ENCODE data around the gene NISCH.

NISCH gene

GRCh38 chr3:52512105-52512504 is 56.7 kb downstream of the NISCH start:
- no peak for DNase-seq (ENCODE audit: low read depth in 1 of 2, low spot score in 1 of 2)

DNA sequence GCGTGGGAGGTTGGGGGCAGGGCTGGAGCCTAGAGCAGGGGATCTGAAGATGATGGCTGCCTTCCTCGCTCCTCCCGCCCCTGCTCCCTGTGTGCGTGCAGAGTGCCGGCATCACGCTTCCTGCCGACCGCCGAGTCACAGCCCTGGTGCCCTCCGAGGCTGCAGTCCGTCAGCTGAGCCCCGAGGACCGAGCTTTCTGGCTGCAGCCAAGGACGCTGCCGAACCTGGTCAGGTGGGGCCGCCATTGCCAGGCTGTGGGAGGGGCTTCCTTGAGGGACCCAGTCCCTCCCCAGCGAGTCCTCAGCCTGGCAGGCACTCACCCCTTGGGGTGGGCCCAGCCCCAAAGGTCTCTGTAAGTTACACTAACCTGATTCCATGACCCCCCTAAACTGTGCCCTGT is 57.3 kb downstream of the NISCH start:
- no peak for DNase-seq (ENCODE audit: low read depth in 1 of 2, low spot score in 1 of 2)

GRCh38 chr3:52513281-52513680 is 57.9 kb downstream of the NISCH start:
- no peak for DNase-seq (ENCODE audit: low read depth in 1 of 2, low spot score in 1 of 2)

DNA sequence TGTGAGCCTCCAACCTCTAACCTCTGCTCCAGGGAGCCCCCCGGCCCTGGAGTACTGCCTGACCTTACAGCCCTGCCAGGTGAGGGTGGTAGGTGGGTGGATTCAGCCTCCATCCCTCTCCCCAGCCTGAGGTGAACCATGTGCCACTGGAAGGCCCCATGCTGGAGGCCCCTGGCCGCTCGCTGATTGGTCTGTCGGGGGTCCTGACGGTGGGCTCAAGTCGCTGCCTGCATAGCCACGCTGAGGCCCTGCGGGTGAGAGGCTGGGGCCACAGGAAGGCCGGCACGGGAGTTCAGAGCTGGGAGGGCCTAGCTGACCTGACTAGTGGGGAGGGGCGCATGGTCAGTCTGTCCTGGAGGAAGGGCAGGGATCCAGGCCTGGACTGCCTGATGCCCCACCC is 59.2 kb downstream of the NISCH start:
- DNase-seq (ENCODE audit: low read depth in 1 of 2, low spot score in 1 of 2), result no peak

DNA sequence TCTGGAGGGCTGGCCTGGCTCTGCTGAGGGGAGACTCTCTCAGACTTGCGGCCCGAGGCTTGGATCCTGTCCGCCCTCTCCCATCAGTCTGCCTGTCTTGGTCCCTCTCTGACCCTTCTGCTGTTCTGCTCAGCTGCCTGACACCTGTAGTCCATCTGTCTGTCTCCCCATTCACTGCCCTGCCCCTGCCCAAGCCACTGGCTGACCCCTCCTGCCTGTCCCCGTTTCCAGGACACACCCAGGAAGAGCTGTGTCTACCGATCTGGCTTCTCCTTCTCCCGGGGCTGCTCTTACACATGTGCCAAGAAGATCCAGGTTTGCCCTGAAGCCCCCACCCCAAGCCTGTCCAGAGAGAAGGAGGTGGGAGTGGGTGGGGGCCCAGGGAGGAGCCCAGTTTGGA is 59.8 kb downstream of the NISCH start:
- no peak for DNase-seq (ENCODE audit: low read depth in 1 of 2, low spot score in 1 of 2)

DNA sequence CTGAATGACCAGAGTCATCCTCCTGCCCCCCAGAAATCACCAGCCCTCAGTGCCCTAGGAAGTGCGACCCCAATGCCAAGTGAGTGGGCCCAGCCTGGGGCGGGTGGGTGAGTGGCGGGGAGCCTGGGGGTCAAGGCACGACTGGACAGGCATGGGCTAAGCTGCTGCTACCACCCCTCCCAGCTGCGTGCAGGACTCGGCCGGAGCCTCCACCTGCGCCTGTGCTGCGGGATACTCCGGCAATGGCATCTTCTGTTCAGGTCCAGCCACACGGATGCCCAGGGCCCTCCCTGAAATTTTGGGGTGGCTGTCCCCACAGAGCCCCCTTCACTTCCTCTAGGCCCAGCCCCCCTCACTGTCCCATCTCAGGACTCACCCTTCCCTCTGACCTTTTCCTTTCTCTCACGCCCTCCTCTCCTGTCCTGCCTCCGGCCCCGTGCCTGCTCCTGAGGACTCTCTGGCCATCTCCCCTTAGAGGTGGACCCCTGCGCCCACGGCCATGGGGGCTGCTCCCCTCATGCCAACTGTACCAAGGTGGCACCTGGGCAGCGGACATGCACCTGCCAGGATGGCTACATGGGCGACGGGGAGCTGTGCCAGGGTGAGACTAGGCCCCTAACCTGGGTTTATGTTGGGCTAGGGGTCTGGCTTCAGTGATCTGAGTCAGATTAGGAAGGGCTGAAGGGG is 61.2 kb downstream of the NISCH start:
- no peak for DNase-seq (ENCODE audit: low read depth in 1 of 2, low spot score in 1 of 2)

DNA sequence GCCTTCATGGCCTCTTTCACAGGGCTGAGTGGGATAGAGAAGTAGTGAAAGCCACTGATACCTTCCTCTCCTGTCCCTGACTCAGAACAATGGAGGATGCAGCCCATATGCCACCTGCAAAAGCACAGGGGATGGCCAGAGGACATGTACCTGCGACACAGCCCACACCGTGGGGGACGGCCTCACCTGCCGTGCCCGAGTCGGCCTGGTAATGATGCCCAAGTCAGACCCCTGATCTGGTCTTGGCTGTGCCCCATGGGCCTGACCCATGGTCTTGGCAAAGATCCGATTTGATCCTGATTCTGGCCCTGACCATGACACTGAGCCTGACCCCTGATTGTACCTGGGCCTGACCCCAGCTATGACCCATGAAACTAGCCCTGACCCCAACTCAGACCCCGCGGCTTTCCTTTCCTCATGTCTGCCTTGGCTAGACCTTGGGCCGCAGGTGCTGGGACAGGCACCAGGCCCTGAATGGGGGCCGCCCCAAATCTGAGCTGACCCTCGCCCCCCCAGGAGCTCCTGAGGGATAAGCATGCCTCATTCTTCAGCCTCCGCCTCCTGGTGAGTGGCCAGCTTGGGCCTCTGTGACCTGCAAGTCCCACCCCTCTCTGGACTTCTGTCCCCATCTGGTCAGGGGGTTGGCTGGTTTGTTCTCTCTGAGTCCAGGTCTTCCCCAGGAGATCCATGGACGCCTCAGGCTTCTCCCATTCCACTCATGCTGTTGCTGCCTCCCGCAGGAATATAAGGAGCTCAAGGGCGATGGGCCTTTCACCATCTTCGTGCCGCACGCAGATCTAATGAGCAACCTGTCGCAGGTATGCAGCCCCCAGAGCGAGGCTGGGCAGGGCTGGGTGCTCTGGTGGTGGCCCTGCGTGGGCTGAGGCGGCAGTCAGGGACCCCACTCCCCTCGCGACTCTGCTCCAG is 62.7 kb downstream of the NISCH start:
- no peak for DNase-seq (ENCODE audit: low read depth in 1 of 2, low spot score in 1 of 2)

GRCh38 chr3:52518723-52519444 is 63.5 kb downstream of the NISCH start:
- DNase-seq (ENCODE audit: low read depth in 1 of 2, low spot score in 1 of 2), result no peak

DNA sequence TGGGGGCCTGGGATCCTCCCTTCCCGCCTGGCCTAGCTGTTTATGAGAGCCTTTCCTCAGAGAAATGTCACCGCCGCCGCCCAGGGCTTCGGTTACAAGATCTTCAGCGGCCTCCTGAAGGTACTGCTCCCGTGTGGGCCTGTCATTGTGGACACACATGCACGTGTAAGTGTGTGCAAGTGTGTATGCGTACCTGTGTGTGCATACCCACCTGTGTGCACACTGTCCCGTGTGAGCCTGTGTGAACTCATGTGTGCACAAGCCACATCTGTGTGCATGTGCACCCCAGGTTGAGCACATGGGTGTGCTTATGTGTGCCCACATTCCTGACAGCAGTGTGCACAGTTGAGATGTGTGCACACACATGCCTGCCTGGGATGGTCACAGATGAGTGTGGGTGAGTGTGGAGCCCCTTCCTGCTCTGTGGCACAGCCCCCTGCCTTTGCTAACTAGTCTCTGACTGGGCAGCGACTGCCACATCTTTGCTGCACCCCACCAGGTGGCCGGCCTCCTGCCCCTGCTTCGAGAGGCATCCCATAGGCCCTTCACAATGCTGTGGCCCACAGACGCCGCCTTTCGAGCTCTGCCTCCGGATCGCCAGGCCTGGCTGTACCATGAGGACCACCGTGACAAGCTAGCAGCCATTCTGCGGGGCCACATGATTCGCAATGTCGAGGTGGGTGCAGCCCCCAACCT is 64.2 kb downstream of the NISCH start:
- DNase-seq (ENCODE audit: low read depth in 1 of 2, low spot score in 1 of 2), result no peak

- no peak for DNase-seq (ENCODE audit: low read depth in 1 of 2, low spot score in 1 of 2)
These were observed 64.8 kb downstream of the NISCH start for GRCh38 chr3:52520141-52520667.

DNA sequence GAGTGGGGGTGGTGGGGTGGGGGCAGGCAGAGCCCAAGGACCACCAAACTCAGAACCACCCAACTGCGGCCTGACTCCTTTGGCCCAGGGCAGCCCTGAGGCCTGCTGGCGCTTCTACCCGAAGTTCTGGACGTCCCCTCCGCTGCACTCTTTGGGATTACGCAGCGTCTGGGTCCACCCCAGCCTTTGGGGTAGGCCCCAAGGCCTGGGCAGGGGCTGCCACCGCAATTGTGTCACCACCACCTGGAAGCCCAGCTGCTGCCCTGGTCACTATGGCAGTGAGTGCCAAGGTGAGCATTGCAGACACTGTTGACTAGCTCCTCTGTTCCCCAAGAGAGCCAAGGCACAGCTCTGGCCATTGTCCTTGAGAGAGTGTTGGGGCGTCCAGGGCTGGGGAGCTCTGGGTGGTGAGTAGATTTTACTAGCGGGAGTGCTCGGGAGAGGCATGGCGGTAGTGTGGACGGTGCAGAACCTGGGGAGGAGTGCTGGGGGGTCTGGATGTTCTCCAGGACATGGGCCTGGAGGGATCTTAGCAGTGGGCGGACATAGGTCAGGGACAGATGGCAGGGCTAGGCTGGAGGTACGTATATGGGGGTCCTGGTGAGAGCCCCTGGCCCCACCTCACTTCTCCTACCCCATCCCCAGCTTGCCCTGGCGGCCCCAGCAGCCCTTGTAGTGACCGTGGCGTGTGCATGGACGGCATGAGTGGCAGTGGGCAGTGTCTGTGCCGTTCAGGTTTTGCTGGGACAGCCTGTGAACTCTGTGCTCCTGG is 65.5 kb downstream of the NISCH start:
- DNase-seq (ENCODE audit: low read depth in 1 of 2, low spot score in 1 of 2), result no peak

- DNase-seq (ENCODE audit: low read depth in 1 of 2, low spot score in 1 of 2), result no peak
These were observed 66.1 kb downstream of the NISCH start for GRCh38 chr3:52521488-52521824.

- DNase-seq (ENCODE audit: low read depth in 1 of 2, low spot score in 1 of 2), result no peak
These were observed 66.7 kb downstream of the NISCH start for GRCh38 chr3:52521881-52522650.

DNA sequence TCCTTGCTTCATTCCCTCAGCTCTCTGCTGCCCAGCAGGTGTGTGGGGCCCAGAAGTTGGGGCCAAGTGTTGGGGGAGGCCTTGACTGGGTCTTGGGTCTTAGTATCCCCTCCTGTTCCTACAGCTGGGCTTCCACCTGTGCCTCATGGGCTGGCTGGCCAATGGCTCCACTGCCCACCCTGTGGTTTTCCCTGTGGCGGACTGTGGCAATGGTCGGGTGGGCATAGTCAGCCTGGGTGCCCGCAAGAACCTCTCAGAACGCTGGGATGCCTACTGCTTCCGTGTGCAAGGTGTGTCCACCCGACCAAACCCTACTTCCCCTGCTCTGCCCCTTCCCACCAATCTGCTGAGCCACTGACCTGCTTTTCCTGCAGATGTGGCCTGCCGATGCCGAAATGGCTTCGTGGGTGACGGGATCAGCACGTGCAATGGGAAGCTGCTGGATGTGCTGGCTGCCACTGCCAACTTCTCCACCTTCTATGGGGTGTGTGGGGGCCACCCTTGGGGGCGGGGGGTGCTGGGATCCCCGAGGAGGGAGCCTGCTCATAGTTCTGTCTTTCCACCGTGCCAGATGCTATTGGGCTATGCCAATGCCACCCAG is 67.3 kb downstream of the NISCH start:
- DNase-seq (ENCODE audit: low read depth in 1 of 2, low spot score in 1 of 2), result no peak

DNA sequence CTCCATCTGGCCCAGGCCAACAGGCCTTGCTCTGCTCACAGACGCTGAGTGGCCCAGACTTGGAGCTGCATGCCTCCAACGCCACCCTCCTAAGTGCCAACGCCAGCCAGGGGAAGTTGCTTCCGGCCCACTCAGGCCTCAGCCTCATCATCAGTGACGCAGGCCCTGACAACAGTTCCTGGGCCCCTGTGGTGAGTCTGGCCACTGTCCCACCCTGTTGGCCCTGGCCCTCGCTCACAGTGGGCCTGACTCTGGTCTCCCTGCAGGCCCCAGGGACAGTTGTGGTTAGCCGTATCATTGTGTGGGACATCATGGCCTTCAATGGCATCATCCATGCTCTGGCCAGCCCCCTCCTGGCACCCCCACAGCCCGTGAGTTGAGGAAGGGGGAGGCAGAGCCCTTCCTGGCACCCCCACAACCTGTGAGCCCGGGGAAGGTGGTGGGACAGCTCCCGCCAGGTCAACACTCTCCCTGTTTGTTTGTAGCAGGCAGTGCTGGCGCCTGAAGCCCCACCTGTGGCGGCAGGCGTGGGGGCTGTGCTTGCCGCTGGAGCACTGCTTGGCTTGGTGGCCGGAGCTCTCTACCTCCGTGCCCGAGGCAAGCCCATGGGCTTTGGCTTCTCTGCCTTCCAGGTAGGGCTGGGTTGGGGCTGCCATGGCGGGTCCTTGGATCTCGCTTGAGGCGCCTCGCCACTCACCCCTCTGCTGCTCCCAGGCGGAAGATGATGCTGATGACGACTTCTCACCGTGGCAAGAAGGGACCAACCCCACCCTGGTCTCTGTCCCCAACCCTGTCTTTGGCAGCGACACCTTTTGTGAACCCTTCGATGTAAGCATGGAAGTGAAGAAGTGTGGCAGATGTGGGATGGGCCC is 68.2 kb downstream of the NISCH start:
- DNase-seq (ENCODE audit: low read depth in 1 of 2, low spot score in 1 of 2), result no peak

GRCh38 chr3:52524258-52524751 is 68.9 kb downstream of the NISCH start:
- DNase-seq (ENCODE audit: low read depth in 1 of 2, low spot score in 1 of 2), result no peak

DNA sequence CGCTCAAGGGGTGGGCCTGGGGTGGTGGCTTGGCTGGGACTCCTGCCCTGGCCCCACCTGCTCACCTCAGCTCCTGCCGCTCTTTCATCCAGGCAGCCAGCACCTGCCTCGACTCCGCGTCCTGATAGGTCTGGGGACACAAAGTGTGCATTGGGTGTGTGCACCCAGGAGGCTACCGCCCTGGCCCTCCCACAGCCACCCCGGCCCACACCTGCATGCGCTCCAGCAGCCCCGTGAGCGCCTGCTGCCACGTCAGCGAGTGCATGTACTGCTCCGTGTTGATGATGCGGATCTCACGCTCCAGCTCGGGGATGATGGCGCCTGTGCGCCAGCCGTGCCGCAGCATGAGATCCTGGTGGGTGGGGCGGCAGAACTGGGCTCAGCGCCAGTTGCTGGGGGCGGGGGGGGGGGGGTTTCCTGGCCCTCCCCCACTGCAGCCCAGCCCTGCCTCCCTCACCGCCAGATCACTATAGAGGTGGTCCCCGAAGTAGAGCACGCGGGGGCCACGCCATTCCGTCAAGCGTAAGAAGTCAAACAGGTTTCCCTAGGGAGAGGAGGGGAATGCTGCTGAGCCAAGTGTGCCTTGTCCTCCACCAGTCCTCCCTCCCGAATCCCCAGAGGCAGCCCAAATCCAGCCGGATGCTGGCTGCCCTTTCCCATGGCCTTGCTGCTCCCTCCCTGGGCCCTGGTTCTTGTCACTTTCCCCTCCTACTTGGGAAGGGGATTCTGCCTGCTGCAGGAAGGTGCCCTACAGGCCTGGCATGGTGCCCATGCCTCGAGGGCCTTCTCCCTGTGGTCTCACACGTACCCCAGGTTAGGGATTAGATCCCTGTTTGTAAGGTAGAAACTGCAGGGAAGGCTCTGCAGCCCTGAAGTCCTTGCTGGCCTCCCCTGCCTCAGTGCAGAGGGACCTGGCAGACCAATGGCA is 69.6 kb downstream of the NISCH start:
- no peak for DNase-seq (ENCODE audit: low read depth in 1 of 2, low spot score in 1 of 2)
